HepG2 (cell line): Measurements from ENCODE around the gene ODAD4. TPM values are rescaled to one million over a fixed set of nuclear protein-coding genes. Genes with fewer than 3 reads are reported as not detected.

ENCODE experiments used
- CBFB ChIP-seq: sonication (generic); formaldehyde crosslinking; IDR thresholded peaks from 2 replicates; pipeline ENCODE4 v1.4.0; 2020; ENCODE audit warnings: missing genetic modification reagents
- CC2D1A ChIP-seq: sonication (generic); formaldehyde crosslinking; IDR thresholded peaks from 2 replicates; pipeline ENCODE4 v1.8.1; 2023; ENCODE audit warnings: mild to moderate bottlenecking, missing genetic modification reagents
- EHMT2 ChIP-seq: fragments of 200-600 bp; sonication (generic); IDR thresholded peaks from 2 replicates; pipeline ENCODE4 v1.7.0; 2017; ENCODE audit warnings: antibody characterized with exemption, low read depth, low read length, borderline replicate concordance
- IKZF5 ChIP-seq: IDR thresholded peaks from 2 replicates; pipeline ENCODE4 v1.6.1; 2018; ENCODE audit warnings: missing genetic modification reagents, mild to moderate bottlenecking, missing compliant biosample characterization
- NFKBIZ ChIP-seq: IDR thresholded peaks from 2 replicates; pipeline ENCODE4 v1.6.1; 2018; ENCODE audit warnings: missing genetic modification reagents, missing compliant biosample characterization
- NFYB ChIP-seq: sonication (generic); formaldehyde crosslinking; IDR thresholded peaks from 2 replicates; pipeline ENCODE4 v1.4.0; 2020; ENCODE audit warnings: missing genetic modification reagents
- NPAS2 ChIP-seq: sonication (generic); formaldehyde crosslinking; IDR thresholded peaks from 2 replicates; pipeline ENCODE4 v1.8.0; 2022; ENCODE audit warnings: mild to moderate bottlenecking, missing genetic modification reagents, borderline replicate concordance
- RAD21 ChIP-seq: fragments of 450-650 bp; formaldehyde crosslinking; IDR thresholded peaks from 2 replicates; pipeline ENCODE4 v1.5.0; 2020; ENCODE audit warnings: mild to moderate bottlenecking
- STAT5B ChIP-seq: sonication (generic); formaldehyde crosslinking; IDR thresholded peaks from 2 replicates; pipeline ENCODE4 v1.4.0; 2020; ENCODE audit warnings: missing genetic modification reagents
- YY1 ChIP-seq: IDR thresholded peaks from 2 replicates; pipeline ENCODE4 v1.6.1; 2011; ENCODE audit warnings: low read length, low read depth, moderate library complexity, mild to moderate bottlenecking; ENCODE audit not compliant: insufficient read depth, insufficient replicate concordance
- ZNF142 ChIP-seq: sonication (generic); formaldehyde crosslinking; IDR thresholded peaks from 2 replicates; pipeline ENCODE4 v1.4.0; 2020; ENCODE audit warnings: missing genetic modification reagents
- ZNF33A ChIP-seq: sonication (generic); formaldehyde crosslinking; IDR thresholded peaks from 2 replicates; pipeline ENCODE4 v1.5.1; 2020; ENCODE audit warnings: missing genetic modification reagents, mild to moderate bottlenecking, moderate library complexity, borderline replicate concordance
- ZNF652 ChIP-seq: IDR thresholded peaks from 2 replicates; pipeline ENCODE4 v1.6.1; 2016; ENCODE audit warnings: low read depth, borderline replicate concordance
- ZNF777 ChIP-seq: sonication (generic); formaldehyde crosslinking; IDR thresholded peaks from 2 replicates; pipeline ENCODE4 v1.4.0; 2020; ENCODE audit warnings: missing genetic modification reagents
- ZNF788 ChIP-seq: sonication (generic); formaldehyde crosslinking; IDR thresholded peaks from 2 replicates; pipeline ENCODE4 v1.5.0; 2020; ENCODE audit warnings: mild to moderate bottlenecking, missing genetic modification reagents, borderline replicate concordance
- ZNF850 ChIP-seq: sonication (generic); formaldehyde crosslinking; conservative IDR thresholded peaks from 2 replicates; pipeline ENCODE4 v1.9.0; 2021; ENCODE audit warnings: mild to moderate bottlenecking, missing genetic modification reagents
- ZSCAN21 ChIP-seq: sonication (generic); formaldehyde crosslinking; IDR thresholded peaks from 2 replicates; pipeline ENCODE4 v1.8.0; 2022; ENCODE audit warnings: mild to moderate bottlenecking, missing genetic modification reagents, moderate library complexity, borderline replicate concordance
- polyA plus RNA-seq, 8 experiments: library from polyadenylated mRNA; depleted of rRNA in 3 of 8; stranded (reverse) in 7 of 8; unstranded in 1 of 8; fragments of >200 nt; fragmentation: Illumina TruSeq in 4 of 8; extraction: Trizol in 4 of 8; gene quantifications; 2 replicates each; pipeline versions ENCODE4 v1.2.1 to v1.2.3, GENCODE V29; 2011 to 2016; ENCODE audit warnings: low read depth in 4 of 8, missing spikeins in 1 of 8, mixed read lengths in 1 of 8; ENCODE audit not compliant: insufficient read depth in 1 of 8
- total RNA-seq, 5 experiments: library from RNA; depleted of rRNA; stranded (reverse); fragments of >200 nt; fragmentation: Illumina TruSeq; extraction: Trizol; gene quantifications; 2 replicates each; pipeline ENCODE4 v1.2.3, GENCODE V29; 2016; ENCODE audit warnings: low read depth in 1 of 5

ODAD4 gene
- total and polyA plus RNA-seq, 2 of the 13 experiments (the other 11 are each of a cell fraction or from before 2014, with no cell fraction given): 0.48 to 0.53 TPM

- TF ChIP-seq ZNF142 (CRISPR knock-in tag) (0 out of 2 replicates have a peak, but pooled peaks have one; percentile 12), RAD21 (CRISPR knock-in tag) (no peak), YY1 (no peak), ZNF777 (CRISPR knock-in tag) (no peak; the same call in 1 of the 2 replicates), STAT5B (CRISPR knock-in tag) (no peak; the same call in 1 of the 2 replicates), ZNF33A (CRISPR knock-in tag) (no peak), NFKBIZ (CRISPR knock-in tag) (no peak), ZNF850 (CRISPR knock-in tag) (no peak), NFYB (CRISPR knock-in tag) (no peak), EHMT2 (no peak), IKZF5 (CRISPR knock-in tag) (0 out of 2 replicates have a peak, but pooled peaks have one; percentile 1), ZNF652 (CRISPR knock-in tag) (no peak), ZSCAN21 (CRISPR knock-in tag) (peak; percentile 73; the same call in 1 of the 2 replicates), CBFB (no peak; the same call in 1 of the 2 replicates), ZNF788 (CRISPR knock-in tag) (peak; percentile 87), CC2D1A (no peak), NPAS2 (CRISPR knock-in tag) (no peak)
These were observed 11.1 kb upstream of the ODAD4 start (continued) for GRCh38 chr17:41919165-41919817.
